Anterior cingulate cortex (tissue), 58 donors: ENCODE measurements around the gene KRT13.

Experiments used
- DNase-seq, 58 donors: peaks; one replicate each; lab custom pipeline; 2025; lab: John Stamatoyannopoulos, UW

Gene KRT13

GRCh38 chr17:41538565-41538991 is 33.2 kb upstream of the KRT13 start:
- no peak for DNase-seq

DNA sequence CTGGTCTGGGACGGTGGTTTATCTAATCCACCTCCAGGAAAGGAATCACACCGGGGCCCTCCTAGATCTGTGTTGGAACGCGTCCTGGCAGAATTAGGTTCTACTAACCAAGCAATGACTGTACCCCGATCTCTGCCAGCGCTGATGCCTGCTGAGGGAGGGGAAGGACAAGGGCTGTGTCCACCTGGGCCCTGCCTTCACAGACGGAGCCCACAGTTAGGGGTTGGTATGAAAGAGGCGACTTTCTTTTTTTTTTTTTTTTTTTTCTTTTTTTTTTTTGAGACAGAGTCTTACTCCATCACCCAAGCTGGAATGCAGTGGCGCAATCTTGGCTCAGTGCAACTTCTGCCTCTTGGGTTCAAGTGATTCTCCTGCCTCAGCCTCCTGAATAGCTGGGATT is 32.6 kb upstream of the KRT13 start:
- DNase-seq = no peak

GRCh38 chr17:41537614-41537954 is 32.2 kb upstream of the KRT13 start:
- no peak for DNase-seq

DNA sequence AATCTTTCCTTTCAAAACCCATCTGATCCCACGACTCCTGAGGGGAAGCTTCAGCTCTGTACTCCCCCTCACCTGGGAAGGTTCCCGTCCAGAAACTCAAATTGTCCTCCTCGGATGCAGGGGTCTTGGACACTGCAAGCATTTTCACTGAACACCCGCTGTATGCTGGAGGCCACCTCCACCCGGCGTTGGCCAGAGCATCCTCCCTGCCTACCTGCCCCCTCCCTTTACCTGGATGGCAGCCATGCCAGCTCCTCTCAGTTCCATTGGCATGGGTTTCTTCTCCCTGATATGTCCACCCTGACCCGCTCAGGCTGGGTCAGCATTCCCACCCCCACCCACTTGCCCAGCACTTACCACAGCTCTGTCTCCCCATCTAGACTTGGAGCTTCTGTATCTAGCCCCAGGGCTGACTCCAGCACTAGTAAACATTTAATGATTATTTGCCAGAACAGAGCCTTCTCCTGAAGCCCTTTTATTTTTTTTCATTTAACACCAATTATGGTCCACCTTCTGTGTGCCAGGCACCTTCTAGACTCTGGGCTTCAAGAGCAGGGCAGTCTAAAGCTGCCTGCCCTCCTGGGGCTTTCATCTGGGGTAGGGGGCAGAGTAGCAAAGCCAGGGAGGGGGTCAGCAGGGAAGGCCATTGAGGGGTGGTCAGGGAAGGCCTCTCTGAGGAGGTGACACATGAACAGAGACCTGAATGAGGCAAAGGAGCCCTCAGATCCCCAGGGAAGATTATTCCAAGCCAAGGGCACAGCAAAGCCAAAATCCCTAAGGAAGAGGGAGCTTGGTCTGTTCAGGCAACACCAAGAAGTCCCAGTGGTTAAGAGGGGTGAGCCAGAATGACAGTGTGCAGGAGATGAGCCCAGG is 31.6 kb upstream of the KRT13 start:
- no peak for DNase-seq

DNA sequence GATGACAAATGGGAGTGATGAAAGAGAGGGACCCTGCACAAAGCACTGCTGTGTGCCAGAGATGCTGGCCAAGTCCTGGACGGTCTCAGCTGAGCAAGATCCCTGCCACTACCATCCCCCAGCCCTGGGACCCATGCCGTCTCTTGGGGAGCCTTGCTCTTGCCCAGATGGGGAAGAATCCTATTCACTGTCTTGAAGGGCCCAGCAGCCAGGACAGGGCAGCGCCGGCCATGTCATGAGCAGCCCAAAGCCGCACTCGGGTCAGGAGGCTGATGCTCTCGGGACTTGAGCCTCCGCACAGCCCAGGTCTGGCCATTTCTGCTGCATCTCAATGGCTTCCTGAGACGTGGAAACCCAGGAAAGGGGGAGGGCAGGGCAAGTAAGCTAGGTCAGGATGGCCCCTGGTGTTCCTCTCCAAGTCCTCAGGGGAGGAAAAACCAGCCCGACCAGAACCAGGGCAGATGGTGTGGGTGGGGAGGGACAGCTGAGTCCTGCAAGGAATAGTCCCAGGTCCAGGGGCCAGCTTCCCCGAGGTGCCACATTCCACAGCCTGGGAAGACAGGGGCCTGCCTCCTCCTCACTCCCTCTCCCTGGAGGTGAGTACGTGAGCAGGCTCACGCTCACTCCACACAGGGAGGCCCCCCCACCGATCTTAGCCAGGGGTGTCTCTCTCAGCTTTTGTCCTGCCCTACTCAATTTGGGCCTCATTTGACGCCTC is 30.5 kb upstream of the KRT13 start:
- no peak for DNase-seq

- no peak for DNase-seq
These were observed 29.6 kb upstream of the KRT13 start for GRCh38 chr17:41534899-41535546.

- no peak for DNase-seq
These were observed 28.2 kb upstream of the KRT13 start for GRCh38 chr17:41533613-41534012.

- no peak for DNase-seq
These were observed 27.6 kb upstream of the KRT13 start for GRCh38 chr17:41532947-41533570.

GRCh38 chr17:41531993-41532392 is 26.6 kb upstream of the KRT13 start:
- no peak for DNase-seq

DNA sequence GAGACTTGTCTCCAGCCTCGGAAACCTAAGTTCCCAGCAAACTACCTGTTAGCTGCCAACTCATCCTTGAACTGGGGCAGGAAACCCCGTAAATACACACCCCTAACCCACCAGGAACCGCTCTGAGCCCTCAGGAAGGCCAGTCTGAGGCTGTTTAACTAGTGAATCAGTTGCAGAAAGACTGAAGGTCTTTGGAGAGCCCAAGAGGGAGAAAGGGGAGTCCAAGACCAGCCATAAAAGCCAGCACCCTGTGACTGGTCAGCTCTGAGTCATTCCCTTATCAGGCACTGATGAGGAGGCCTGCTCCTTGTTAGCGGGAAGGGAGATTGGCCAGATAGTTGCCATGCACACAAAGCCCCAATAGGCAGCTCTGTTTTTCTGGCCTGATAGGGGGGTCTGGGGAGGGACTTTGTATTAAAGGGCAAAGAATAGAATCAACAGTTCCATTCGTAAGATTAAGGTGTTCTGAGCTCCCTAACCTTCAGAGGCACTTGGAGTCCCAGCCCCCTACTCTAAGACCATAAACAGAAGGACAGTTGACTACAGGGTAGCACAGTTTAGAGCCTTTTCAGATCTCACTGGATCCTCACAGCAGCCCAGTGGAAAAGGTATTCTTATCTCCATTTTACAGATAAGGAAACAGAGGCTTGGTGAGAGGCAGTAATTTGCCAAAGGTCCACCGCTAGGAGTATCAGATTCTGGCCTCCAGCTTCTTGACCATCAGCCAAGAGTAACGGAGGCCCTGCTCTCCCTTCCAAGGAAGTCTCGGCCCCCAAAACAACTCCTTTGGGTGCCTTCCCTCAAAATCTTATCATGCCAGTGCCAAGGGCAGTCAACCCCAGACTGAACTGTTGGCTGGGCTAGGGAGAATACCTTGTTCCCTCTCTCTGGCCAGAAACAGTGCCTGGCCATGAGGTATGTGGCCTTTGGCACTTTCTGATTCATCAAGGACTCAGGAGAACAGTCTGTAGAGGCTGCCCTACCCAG is 24.9 kb upstream of the KRT13 start:
- no peak for DNase-seq

- no peak for DNase-seq
These were observed 24.1 kb upstream of the KRT13 start for GRCh38 chr17:41529491-41529915.

- no peak for DNase-seq
These were observed 23.5 kb upstream of the KRT13 start for GRCh38 chr17:41528959-41529353.

- no peak for DNase-seq
These were observed 21.9 kb upstream of the KRT13 start for GRCh38 chr17:41527063-41528023.

GRCh38 chr17:41524261-41524660 is 18.8 kb upstream of the KRT13 start:
- DNase-seq = no peak

GRCh38 chr17:41523787-41524186 is 18.4 kb upstream of the KRT13 start:
- DNase-seq = peak in 2 of 58 donors; percentile 11

GRCh38 chr17:41523225-41523593 is 17.8 kb upstream of the KRT13 start:
- DNase-seq = no peak

- no peak for DNase-seq
These were observed 17.2 kb upstream of the KRT13 start for GRCh38 chr17:41522301-41523224.
